DOHH2 (cell line): Measurements from ENCODE around the gene TACR2.

ENCODE experiments used
- H3F3A ChIP-seq: fragments of 200-600 bp; sonication (generic), shearing (Covaris generic); 2 replicates; pipeline ENCODE4 v1.6.0; 2016; ENCODE audit warnings: antibody characterized with exemption, mild to moderate bottlenecking; ENCODE audit not compliant: control insufficient read depth, insufficient read depth
- H3K27ac ChIP-seq: fragments of 200-600 bp; sonication (generic); 2 replicates; pipeline ENCODE4 v1.5.1; 2014; ENCODE audit warnings: low read depth, mild to moderate bottlenecking, low read length, moderate library complexity
- H3K27me3 ChIP-seq: fragments of 200-600 bp; sonication (generic); 2 replicates; pipeline ENCODE4 v1.6.1; 2014; ENCODE audit warnings: mild to moderate bottlenecking, low read length, mixed read lengths; ENCODE audit not compliant: control insufficient read depth
- H3K36me3 ChIP-seq: fragments of 200-600 bp; sonication (generic); 2 replicates; pipeline ENCODE4 v1.6.1; 2014; ENCODE audit warnings: mild to moderate bottlenecking, low read length, moderate library complexity, mixed read lengths; ENCODE audit not compliant: control insufficient read depth
- H3K4me1 ChIP-seq: fragments of 200-600 bp; sonication (generic); 2 replicates; pipeline ENCODE4 v1.6.1; 2014; ENCODE audit warnings: mild to moderate bottlenecking, low read length, mixed read lengths; ENCODE audit not compliant: control insufficient read depth
- H3K4me2 ChIP-seq: fragments of 200-600 bp; sonication (generic); 2 replicates; pipeline ENCODE4 v1.6.0; 2014; ENCODE audit warnings: mild to moderate bottlenecking, low read length, moderate library complexity
- H3K4me3 ChIP-seq: fragments of 200-600 bp; sonication (generic); 2 replicates; pipeline ENCODE4 v1.5.1; 2014; ENCODE audit warnings: mild to moderate bottlenecking, low read length, mixed read lengths
- H3K79me2 ChIP-seq: fragments of 200-600 bp; sonication (generic); 2 replicates; pipeline ENCODE4 v1.6.1; 2014; ENCODE audit warnings: mild to moderate bottlenecking, low read length, mixed read lengths; ENCODE audit not compliant: control insufficient read depth
- H3K9me2 ChIP-seq: fragments of 200-600 bp; sonication (generic); replicated peaks from 2 replicates; pipeline ENCODE4 v1.6.1; 2014; ENCODE audit warnings: mild to moderate bottlenecking, low read length, mixed read lengths; ENCODE audit not compliant: control insufficient read depth
- H3K9me3 ChIP-seq: fragments of 200-600 bp; sonication (generic); 2 replicates; pipeline ENCODE4 v1.6.1; 2014; ENCODE audit warnings: antibody characterized with exemption, low read length, mixed read lengths; ENCODE audit not compliant: control insufficient read depth, insufficient read depth
- H4K20me1 ChIP-seq: fragments of 200-600 bp; sonication (generic); 2 replicates; pipeline ENCODE4 v1.6.0; 2014; ENCODE audit warnings: low read depth, mild to moderate bottlenecking, antibody characterized with exemption, low read length, moderate library complexity; ENCODE audit not compliant: control insufficient read depth, insufficient read depth
- EZH2phosphoT487 ChIP-seq: fragments of 200-600 bp; sonication (generic); IDR thresholded peaks from 2 replicates; pipeline ENCODE4 v1.6.1; 2017; ENCODE audit warnings: borderline replicate concordance, mild to moderate bottlenecking, antibody characterized with exemption, low read length, moderate library complexity, mixed read lengths
- TF ChIP-seq, protein P1 (sequence below): fragments of 200-600 bp; sonication (generic); IDR thresholded peaks from one replicate; pipeline ENCODE4 v1.5.1; 2014; ENCODE audit warnings: antibody characterized with exemption, mild to moderate bottlenecking, low read depth, low read length; ENCODE audit not compliant: poor library complexity, severe bottlenecking

The TACR2 gene

DNA sequence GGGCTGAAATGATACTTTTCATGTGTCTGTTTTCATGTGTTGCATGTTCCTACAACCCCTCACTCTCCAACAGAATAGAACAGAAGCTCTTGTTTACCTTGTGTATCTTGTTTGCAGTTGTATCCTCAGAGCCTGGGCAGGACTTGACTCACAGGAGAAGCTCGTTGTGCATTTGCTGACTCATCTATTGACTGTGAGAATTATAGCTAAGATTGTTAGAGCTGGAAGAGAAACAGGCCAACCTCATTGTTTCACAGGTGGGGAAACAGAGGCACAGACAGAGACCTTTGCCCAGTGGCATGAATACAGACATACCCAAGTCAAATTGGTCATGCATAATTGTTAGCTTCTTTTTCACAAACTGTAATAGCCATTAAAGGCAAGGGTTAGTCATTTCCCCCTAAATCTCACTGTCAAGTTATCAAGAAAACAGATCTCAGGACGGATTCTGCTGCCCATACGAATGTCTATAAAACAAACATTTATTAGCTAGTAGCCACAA, 30.0 kb upstream of the TACR2 start:
- TF ChIP-seq EZH2phosphoT487: no peak
- TF ChIP-seq, protein P1, sequence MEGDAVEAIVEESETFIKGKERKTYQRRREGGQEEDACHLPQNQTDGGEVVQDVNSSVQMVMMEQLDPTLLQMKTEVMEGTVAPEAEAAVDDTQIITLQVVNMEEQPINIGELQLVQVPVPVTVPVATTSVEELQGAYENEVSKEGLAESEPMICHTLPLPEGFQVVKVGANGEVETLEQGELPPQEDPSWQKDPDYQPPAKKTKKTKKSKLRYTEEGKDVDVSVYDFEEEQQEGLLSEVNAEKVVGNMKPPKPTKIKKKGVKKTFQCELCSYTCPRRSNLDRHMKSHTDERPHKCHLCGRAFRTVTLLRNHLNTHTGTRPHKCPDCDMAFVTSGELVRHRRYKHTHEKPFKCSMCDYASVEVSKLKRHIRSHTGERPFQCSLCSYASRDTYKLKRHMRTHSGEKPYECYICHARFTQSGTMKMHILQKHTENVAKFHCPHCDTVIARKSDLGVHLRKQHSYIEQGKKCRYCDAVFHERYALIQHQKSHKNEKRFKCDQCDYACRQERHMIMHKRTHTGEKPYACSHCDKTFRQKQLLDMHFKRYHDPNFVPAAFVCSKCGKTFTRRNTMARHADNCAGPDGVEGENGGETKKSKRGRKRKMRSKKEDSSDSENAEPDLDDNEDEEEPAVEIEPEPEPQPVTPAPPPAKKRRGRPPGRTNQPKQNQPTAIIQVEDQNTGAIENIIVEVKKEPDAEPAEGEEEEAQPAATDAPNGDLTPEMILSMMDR: no peak
- Histone ChIP-seq H3K9me3 (no peaks in the 10 kb centered on the region), H3K36me3 (no peaks in the 10 kb centered on the region), H3K4me1 (peaks cover 8% of the 10 kb centered on the region), H4K20me1 (no peaks in the 10 kb centered on the region), H3F3A (no peaks in the 10 kb centered on the region), H3K9me2 (no peaks in the 10 kb centered on the region), H3K79me2 (no peaks in the 10 kb centered on the region), H3K27ac (no peak overlapping the region), H3K4me2 (no peak overlapping the region), H3K27me3 (peaks cover 13% of the 10 kb centered on the region), H3K4me3 (no peak overlapping the region)

DNA sequence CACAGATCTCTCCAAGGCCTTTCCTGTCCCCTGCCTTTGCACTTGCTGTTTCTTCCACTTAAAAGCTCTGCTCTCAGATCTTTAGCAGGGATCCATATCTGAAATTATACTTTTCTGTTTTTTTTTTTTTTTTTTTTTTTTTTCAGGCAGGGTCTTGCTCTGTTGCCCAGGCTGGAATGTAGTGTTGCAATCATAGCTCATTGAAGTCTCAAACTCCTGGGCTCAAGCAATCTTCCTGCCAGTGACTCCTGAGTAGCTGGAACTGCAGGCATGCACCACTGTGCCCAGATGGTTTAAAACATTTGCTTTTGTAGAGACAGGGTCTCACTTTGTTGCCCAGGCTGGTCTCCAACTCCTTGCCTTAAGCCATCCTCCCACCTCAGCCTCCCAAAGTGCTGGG, 29.5 kb upstream of the TACR2 start:
- Histone ChIP-seq H4K20me1 (no peaks in the 10 kb centered on the region), H3F3A (no peaks in the 10 kb centered on the region), H3K79me2 (no peaks in the 10 kb centered on the region), H3K9me3 (no peaks in the 10 kb centered on the region), H3K27me3 (peaks cover 14% of the 10 kb centered on the region), H3K9me2 (no peaks in the 10 kb centered on the region), H3K36me3 (no peaks in the 10 kb centered on the region), H3K4me1 (peaks cover 6% of the 10 kb centered on the region), H3K4me2 (no peak overlapping the region), H3K27ac (no peak overlapping the region), H3K4me3 (no peak overlapping the region)
- no peak for TF ChIP-seq EZH2phosphoT487
- TF ChIP-seq, protein P1: no peak

DNA sequence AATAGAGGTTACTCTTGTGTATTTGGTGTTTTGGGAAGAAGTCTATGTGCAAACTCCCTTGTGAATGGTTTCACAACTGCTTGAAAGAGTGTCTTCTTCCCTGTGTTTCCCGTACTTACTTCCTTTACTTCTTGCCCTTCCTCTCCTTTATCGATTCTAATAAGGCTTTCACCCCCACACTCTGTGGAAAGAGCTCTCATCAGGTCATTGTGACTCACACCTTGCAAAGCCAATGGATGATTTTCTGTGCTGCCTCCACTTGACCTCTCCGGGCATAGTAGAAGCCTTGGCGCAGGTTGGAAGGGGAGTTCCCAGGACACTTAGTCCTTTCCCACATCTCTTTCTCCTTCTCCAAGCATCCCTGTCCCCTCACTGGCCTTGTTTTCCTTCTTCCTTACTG, 28.3 kb upstream of the TACR2 start:
- H3K4me1 ChIP-seq: no peaks in the 10 kb centered on the region
- no peaks in the 10 kb centered on the region for H4K20me1 ChIP-seq
- TF ChIP-seq, protein P1: no peak
- TF ChIP-seq EZH2phosphoT487: no peak
- H3K4me3 ChIP-seq: no peak overlapping the region
- no peaks in the 10 kb centered on the region for H3K36me3 ChIP-seq
- H3K4me2 ChIP-seq: no peak overlapping the region
- no peak overlapping the region for H3K27ac ChIP-seq
- H3K79me2 ChIP-seq: no peaks in the 10 kb centered on the region
- no peaks in the 10 kb centered on the region for H3F3A ChIP-seq
- H3K27me3 ChIP-seq: peaks cover 14% of the 10 kb centered on the region
- no peaks in the 10 kb centered on the region for H3K9me2 ChIP-seq
- no peaks in the 10 kb centered on the region for H3K9me3 ChIP-seq
